ENCODE measurements around the gene MAP3K15. TPM values are rescaled to one million over a fixed set of nuclear protein-coding genes. Genes with fewer than 3 reads are reported as not detected.

MAP3K15 gene
- total RNA-seq, 1 donor from 2014 or later = 2.1 TPM

- FAIRE-seq = no peak
- H3K27ac ChIP-seq (ENCODE audit: low read depth, low read length) = no peak overlapping the region
- peaks cover 5% of the 10 kb centered on the region for H3K36me3 Mint-ChIP-seq (ENCODE audit: low read depth, unreplicated experiment)
- H3K4me1 Mint-ChIP-seq (ENCODE audit: low read depth, unreplicated experiment) = peaks cover 19% of the 10 kb centered on the region
- no peak overlapping the region for H2AFZ ChIP-seq (ENCODE audit: low read depth, low read length)
- no peak overlapping the region for H3K4me3 ChIP-seq (ENCODE audit: insufficient read depth, low read depth, low read length)
- H3K4me3 Mint-ChIP-seq (ENCODE audit: unreplicated experiment) = no peak overlapping the region
- no peaks in the 10 kb centered on the region for H3K36me3 ChIP-seq (ENCODE audit: insufficient read depth, low read length)
- H3K4me1 ChIP-seq (ENCODE audit: insufficient read depth, low read length) = peaks cover 9% of the 10 kb centered on the region
- H3K9ac ChIP-seq (ENCODE audit: low read length) = no peak overlapping the region
- peak; percentile 18 for DNase-seq (ENCODE audit: low read depth)
- TF ChIP-seq CTCF (IDR thresholded peaks at IDR 0.05; ENCODE audit: insufficient read depth, low read depth, low read length) = no peak
- H3K4me2 ChIP-seq (ENCODE audit: low read length) = no peak overlapping the region
- H3K79me2 ChIP-seq (ENCODE audit: insufficient read depth, low read length) = no peaks in the 10 kb centered on the region
- H4K20me1 ChIP-seq (ENCODE audit: insufficient read depth, low read length) = no peaks in the 10 kb centered on the region
- no peaks in the 10 kb centered on the region for H3K9me3 ChIP-seq (ENCODE audit: insufficient read depth, low read depth, low read length)
- no peak overlapping the region for H3K27ac Mint-ChIP-seq (ENCODE audit: unreplicated experiment)
- H3K27me3 Mint-ChIP-seq (ENCODE audit: low read depth, unreplicated experiment) = no peaks in the 10 kb centered on the region
- H3K9me3 Mint-ChIP-seq (ENCODE audit: unreplicated experiment) = peaks cover 3% of the 10 kb centered on the region
- no peaks in the 10 kb centered on the region for H3K27me3 ChIP-seq (ENCODE audit: insufficient read depth, low read length)
Measured at GRCh38 chrX:19563327-19563726, 48.0 kb upstream of the MAP3K15 start.

GRCh38 chrX:19560611-19561010, 45.3 kb upstream of the MAP3K15 start:
- H3K36me3 ChIP-seq (ENCODE audit: insufficient read depth, low read length) = no peaks in the 10 kb centered on the region
- DNase-seq (ENCODE audit: low read depth) (peak; percentile 8), FAIRE-seq (no peak)
- H3K27ac Mint-ChIP-seq (ENCODE audit: unreplicated experiment) = no peak overlapping the region
- no peaks in the 10 kb centered on the region for H3K27me3 ChIP-seq (ENCODE audit: insufficient read depth, low read length)
- no peak for TF ChIP-seq CTCF (IDR thresholded peaks at IDR 0.05; ENCODE audit: insufficient read depth, low read depth, low read length)
- TF ChIP-seq EZH2 (IDR thresholded peaks at IDR 0.05; ENCODE audit: insufficient read depth, low read length) = no peak
- no peaks in the 10 kb centered on the region for H4K20me1 ChIP-seq (ENCODE audit: insufficient read depth, low read length)
- H3K4me1 ChIP-seq (ENCODE audit: insufficient read depth, low read length) = no peaks in the 10 kb centered on the region
- no peak overlapping the region for H3K27ac ChIP-seq (ENCODE audit: low read depth, low read length)
- H3K79me2 ChIP-seq (ENCODE audit: insufficient read depth, low read length) = no peaks in the 10 kb centered on the region
- peaks cover 8% of the 10 kb centered on the region for H3K4me1 Mint-ChIP-seq (ENCODE audit: low read depth, unreplicated experiment)
- no peaks in the 10 kb centered on the region for H3K9me3 ChIP-seq (ENCODE audit: insufficient read depth, low read depth, low read length)
- peaks cover 2% of the 10 kb centered on the region for H3K36me3 Mint-ChIP-seq (ENCODE audit: low read depth, unreplicated experiment)
- H3K4me3 ChIP-seq (ENCODE audit: insufficient read depth, low read depth, low read length) = no peak overlapping the region
- peaks cover 3% of the 10 kb centered on the region for H3K9me3 Mint-ChIP-seq (ENCODE audit: unreplicated experiment)
- H3K27me3 Mint-ChIP-seq (ENCODE audit: low read depth, unreplicated experiment) = no peaks in the 10 kb centered on the region
- H3K4me2 ChIP-seq (ENCODE audit: low read length) = no peak overlapping the region
- no peak overlapping the region for H3K9ac ChIP-seq (ENCODE audit: low read length)
- no peak overlapping the region for H3K4me3 Mint-ChIP-seq (ENCODE audit: unreplicated experiment)
- H2AFZ ChIP-seq (ENCODE audit: low read depth, low read length) = no peak overlapping the region

- H3K4me1 ChIP-seq (ENCODE audit: insufficient read depth, low read length) = peaks cover 4% of the 10 kb centered on the region
- no peak for TF ChIP-seq CTCF (IDR thresholded peaks at IDR 0.05; ENCODE audit: insufficient read depth, low read depth, low read length)
- TF ChIP-seq EZH2 (IDR thresholded peaks at IDR 0.05; ENCODE audit: insufficient read depth, low read length) = no peak
- Mint-ChIP-seq H3K27ac (ENCODE audit: unreplicated experiment) (no peak overlapping the region), H3K36me3 (ENCODE audit: low read depth, unreplicated experiment) (peaks cover under 1% of the 10 kb centered on the region), H3K27me3 (ENCODE audit: low read depth, unreplicated experiment) (no peaks in the 10 kb centered on the region), H3K4me3 (ENCODE audit: unreplicated experiment) (no peak overlapping the region), H3K4me1 (ENCODE audit: low read depth, unreplicated experiment) (peaks cover 6% of the 10 kb centered on the region), H3K9me3 (ENCODE audit: unreplicated experiment) (no peaks in the 10 kb centered on the region)
- no peak overlapping the region for H3K27ac ChIP-seq (ENCODE audit: low read depth, low read length)
- H4K20me1 ChIP-seq (ENCODE audit: insufficient read depth, low read length) = no peaks in the 10 kb centered on the region
- no peaks in the 10 kb centered on the region for H3K27me3 ChIP-seq (ENCODE audit: insufficient read depth, low read length)
- no peaks in the 10 kb centered on the region for H3K9me3 ChIP-seq (ENCODE audit: insufficient read depth, low read depth, low read length)
- H2AFZ ChIP-seq (ENCODE audit: low read depth, low read length) = no peak overlapping the region
- H3K79me2 ChIP-seq (ENCODE audit: insufficient read depth, low read length) = no peaks in the 10 kb centered on the region
- peak; percentile 49 for DNase-seq (ENCODE audit: low read depth)
- H3K9ac ChIP-seq (ENCODE audit: low read length) = no peak overlapping the region
- no peak overlapping the region for H3K4me3 ChIP-seq (ENCODE audit: insufficient read depth, low read depth, low read length)
- no peak overlapping the region for H3K4me2 ChIP-seq (ENCODE audit: low read length)
- no peak for FAIRE-seq
- H3K36me3 ChIP-seq (ENCODE audit: insufficient read depth, low read length) = no peaks in the 10 kb centered on the region
Measured at GRCh38 chrX:19557822-19558221, 42.5 kb upstream of the MAP3K15 start.
